Mammary epithelial cell (primary cell): ENCODE data around the gene ADK.

Experiments
- EZH2 ChIP-seq: IDR thresholded peaks from 2 replicates; pipeline ENCODE4 v1.6.1; 2012; ENCODE audit warnings: low read length, inconsistent platforms, borderline replicate concordance
- TF ChIP-seq, protein P1 (sequence below), 2 donors: IDR thresholded peaks in 1 of 2; conservative IDR thresholded peaks in 1 of 2; 2 replicates each; pipeline ENCODE4 v1.5.1; 2011 to 2012; ENCODE audit warnings: inconsistent platforms in 2 of 2, low read length in 2 of 2, mild to moderate bottlenecking in 2 of 2, control low read depth in 1 of 2, low read depth in 1 of 2; ENCODE audit not compliant: insufficient read depth in 1 of 2; ENCODE audit errors: extremely low read depth in 1 of 2

DNA sequence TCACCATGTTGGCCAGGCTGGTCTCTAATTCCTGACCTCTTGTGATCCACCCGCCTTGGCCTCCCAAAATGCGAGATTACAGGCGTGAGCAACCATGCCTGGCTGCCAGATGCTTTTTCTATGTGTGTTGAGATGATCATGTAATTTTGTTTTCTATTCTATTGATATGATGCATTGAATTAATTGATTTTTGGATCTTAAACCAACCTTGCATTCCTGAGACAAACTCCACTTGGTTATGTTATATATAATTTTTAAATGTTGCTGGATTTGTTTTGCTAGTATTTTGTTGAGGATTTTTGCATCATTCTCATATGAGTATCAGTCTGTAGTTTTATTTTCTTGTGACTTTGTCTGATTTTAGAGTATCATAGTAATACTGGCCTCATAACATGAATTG is 192.8 kb downstream of the ADK start:
- TF ChIP-seq, protein P1, sequence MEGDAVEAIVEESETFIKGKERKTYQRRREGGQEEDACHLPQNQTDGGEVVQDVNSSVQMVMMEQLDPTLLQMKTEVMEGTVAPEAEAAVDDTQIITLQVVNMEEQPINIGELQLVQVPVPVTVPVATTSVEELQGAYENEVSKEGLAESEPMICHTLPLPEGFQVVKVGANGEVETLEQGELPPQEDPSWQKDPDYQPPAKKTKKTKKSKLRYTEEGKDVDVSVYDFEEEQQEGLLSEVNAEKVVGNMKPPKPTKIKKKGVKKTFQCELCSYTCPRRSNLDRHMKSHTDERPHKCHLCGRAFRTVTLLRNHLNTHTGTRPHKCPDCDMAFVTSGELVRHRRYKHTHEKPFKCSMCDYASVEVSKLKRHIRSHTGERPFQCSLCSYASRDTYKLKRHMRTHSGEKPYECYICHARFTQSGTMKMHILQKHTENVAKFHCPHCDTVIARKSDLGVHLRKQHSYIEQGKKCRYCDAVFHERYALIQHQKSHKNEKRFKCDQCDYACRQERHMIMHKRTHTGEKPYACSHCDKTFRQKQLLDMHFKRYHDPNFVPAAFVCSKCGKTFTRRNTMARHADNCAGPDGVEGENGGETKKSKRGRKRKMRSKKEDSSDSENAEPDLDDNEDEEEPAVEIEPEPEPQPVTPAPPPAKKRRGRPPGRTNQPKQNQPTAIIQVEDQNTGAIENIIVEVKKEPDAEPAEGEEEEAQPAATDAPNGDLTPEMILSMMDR (conservative IDR thresholded peaks at IDR 0.05 in 1 of 2, IDR thresholded peaks at IDR 0.05 in 1 of 2; ENCODE audit: extremely low read depth in 1 of 2, insufficient read depth in 1 of 2, low read depth in 1 of 2, low read length in 2 of 2) = no peak
- TF ChIP-seq EZH2 = no peak
